Right kidney (tissue), 1 donor: Measurements from ENCODE around the gene MYO6.

ENCODE experiments used
- DNase-seq: peaks from one replicate; pipeline ENCODE4 v3.0.0-alpha.2; 2016

The MYO6 gene

GRCh38 chr6:75947935-75948334 lies 198.9 kb downstream of the MYO6 start:
- no peak for DNase-seq

DNA sequence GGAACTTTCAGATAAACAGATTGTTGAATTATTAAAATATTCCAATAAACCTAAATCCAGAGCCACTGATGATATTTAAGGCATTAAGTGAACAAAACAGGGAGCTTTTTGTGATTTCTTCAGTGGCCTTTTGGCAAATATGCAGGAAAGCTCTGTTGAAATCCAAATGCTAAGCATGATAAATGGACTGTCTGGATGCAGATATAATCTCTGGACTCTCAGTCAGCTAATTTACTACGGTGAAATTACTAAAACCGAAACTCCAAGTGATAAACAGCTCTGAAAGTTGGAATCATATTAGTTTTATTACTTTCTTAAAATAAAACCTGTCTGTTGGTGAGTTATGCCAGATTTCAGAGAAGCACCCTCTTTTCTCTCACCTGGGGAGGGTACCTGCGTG lies 203.1 kb downstream of the MYO6 start:
- no peak for DNase-seq

- DNase-seq = no peak
Observed at GRCh38 chr6:75963569-75963968, 214.5 kb downstream of the MYO6 start.

DNA sequence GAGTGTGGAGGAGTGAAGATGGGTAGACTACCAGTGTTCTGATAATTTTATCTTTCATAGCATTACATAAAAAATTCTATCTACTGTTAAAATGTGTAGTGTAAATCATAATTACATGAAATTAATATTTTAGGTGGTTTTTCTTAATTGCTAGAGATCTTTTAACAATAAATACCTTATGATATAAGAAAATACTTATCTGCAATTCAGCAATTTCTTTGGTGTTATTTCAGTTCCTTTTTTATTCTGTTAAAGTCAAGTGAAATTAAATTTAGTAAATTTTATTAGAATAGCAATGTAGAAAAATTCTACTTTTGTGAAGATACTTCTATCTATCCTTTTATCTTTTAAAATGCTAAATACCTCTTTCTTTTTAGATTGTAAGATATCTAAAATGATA lies 219.1 kb downstream of the MYO6 start:
- no peak for DNase-seq
